Ovary (tissue), 3 donors: ENCODE measurements around the gene PCED1B.

Experiments used
- CTCF ChIP-seq, 3 donors: fragments of 450-650 bp in 2 of 3; fragments of 200-600 bp in 1 of 3; IDR thresholded peaks; one replicate each; pipeline versions ENCODE4 v1.5.1 to v1.8.0; 2016 to 2022; ENCODE audit warnings: antibody characterized with exemption in 3 of 3, mild to moderate bottlenecking in 1 of 3
- EP300 ChIP-seq: sonication (generic); formaldehyde crosslinking; IDR thresholded peaks from one replicate; pipeline ENCODE4 v1.6.1; 2017; ENCODE audit warnings: antibody characterized with exemption
- POLR2A ChIP-seq: fragments of 450-650 bp; IDR thresholded peaks from one replicate; pipeline ENCODE4 v1.6.1; 2017; ENCODE audit warnings: antibody characterized with exemption, mild to moderate bottlenecking, moderate library complexity
- donor health status: DM: no; HTN: no; CAD: no.

- TF ChIP-seq CTCF (IDR thresholded peaks at IDR 0.05), result no peak
- no peak for TF ChIP-seq POLR2A
- no peak for TF ChIP-seq EP300
Observed at GRCh38 chr12:47228802-47229201, 149.4 kb downstream of the PCED1B start.
